Naive B cell (primary cell): ENCODE data around the gene CBS. TPM values are rescaled to one million over a fixed set of nuclear protein-coding genes. Genes with fewer than 3 reads are reported as not detected.
"Not testable (repeated sequence)": the region's sequence is repeated elsewhere in the genome, so short reads cannot be mapped to it uniquely, and the experiment has no call there.

Source experiments
- ATAC-seq, 2 donors: fragments of 150-1000 bp; cut with Tn5 transposase; 2 replicates each; pipeline ENCODE4 v1.10.0; 2021; ENCODE audit warnings: low read depth in 2 of 2, mild to moderate bottlenecking in 2 of 2, moderate library complexity in 2 of 2
- DNase-seq: peaks from one replicate; pipeline ENCODE4 v3.0.0; 2022
- H3K27ac Mint-ChIP-seq, 6 donors: one replicate each; pipeline ENCODE4 v1.8.0; 2020 to 2022; ENCODE audit warnings: mild to moderate bottlenecking in 6 of 6, mixed read lengths in 6 of 6, moderate library complexity in 5 of 6, inconsistent platforms in 2 of 6
- H3K27me3 Mint-ChIP-seq, 3 donors: one replicate each; pipeline ENCODE4 v1.8.0; 2021 to 2022; ENCODE audit warnings: mixed read lengths in 3 of 3, mild to moderate bottlenecking in 1 of 3
- H3K36me3 Mint-ChIP-seq, 2 donors: one replicate each; pipeline ENCODE4 v1.8.0; 2020 to 2022; ENCODE audit warnings: mixed read lengths in 2 of 2, inconsistent platforms in 1 of 2, mild to moderate bottlenecking in 1 of 2
- H3K4me1 Mint-ChIP-seq, 3 donors: one replicate each; pipeline ENCODE4 v1.8.0; 2020 to 2022; ENCODE audit warnings: mixed read lengths in 3 of 3, inconsistent platforms in 1 of 3, mild to moderate bottlenecking in 1 of 3, moderate library complexity in 1 of 3
- H3K4me3 Mint-ChIP-seq, 8 donors: one replicate each; pipeline ENCODE4 v1.8.0; 2020 to 2022; ENCODE audit warnings: mild to moderate bottlenecking in 8 of 8, mixed read lengths in 8 of 8, moderate library complexity in 8 of 8, inconsistent platforms in 2 of 8
- H3K9me3 Mint-ChIP-seq, 7 donors: one replicate each; pipeline ENCODE4 v1.8.0; 2020 to 2022; ENCODE audit warnings: mixed read lengths in 7 of 7, mild to moderate bottlenecking in 5 of 7, inconsistent platforms in 2 of 7, moderate library complexity in 1 of 7
- polyA plus RNA-seq, 6 donors: library from polyadenylated mRNA; unstranded; fragments of 300-500 nt; fragmentation: Illumina TruSeq; gene quantifications; one replicate each; pipeline ENCODE4 v1.2.3, GENCODE V29; 2021; ENCODE audit warnings: low read depth in 6 of 6

CBS gene
- under 1 TPM in 1 of 6 donors, not detected in 5; 0.17 TPM for polyA plus RNA-seq

DNA sequence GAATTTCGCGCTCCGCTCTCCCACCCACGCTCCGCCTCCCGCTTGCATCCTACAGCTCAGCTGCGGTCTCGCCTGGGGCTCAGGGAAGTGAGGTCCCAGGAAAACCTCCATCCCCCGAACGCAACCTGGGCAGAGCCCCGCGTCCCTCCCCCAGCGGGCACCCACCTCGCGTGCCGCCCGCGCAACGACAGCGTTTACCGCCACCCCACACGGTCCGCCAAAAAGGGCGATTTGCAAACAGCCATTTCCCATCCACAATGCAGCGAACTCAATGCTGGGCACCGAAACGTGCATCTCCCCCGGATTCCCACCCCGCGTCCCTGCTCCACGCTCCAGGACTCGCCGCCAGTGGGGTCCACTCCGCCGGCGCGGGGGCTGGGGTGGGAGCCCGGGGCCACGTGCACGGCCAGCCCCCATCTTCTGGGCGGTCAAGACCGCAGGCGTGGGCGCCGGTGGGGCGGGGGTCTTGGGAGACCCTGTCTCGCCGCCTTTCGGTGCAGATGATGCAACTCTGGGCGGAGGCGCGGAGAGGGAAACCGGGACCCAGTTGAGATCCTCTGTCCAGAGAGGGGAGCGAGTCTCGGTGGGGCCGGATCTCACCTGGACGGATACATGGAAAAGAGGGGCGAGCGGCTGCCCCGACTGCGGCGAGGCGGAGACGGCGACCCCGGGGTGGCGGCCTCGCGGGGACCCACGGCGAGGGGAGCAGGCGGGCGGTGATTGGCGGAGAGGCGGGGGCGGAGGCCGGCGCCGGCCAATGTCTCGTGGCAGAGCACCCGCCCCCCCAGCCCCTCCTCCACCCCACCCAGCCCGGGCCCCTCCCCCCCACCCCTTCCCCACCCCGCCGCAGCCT is at the start of gene CBS:
CBS (minus strand) TSS at position 666 of the 853 bp plus-strand sequence. CDS start 3,642 bp downstream, outside the sequence.
- H3K4me3 Mint-ChIP-seq, H3K9me3 Mint-ChIP-seq, H3K27me3 Mint-ChIP-seq, DNase-seq, H3K27ac Mint-ChIP-seq, H3K36me3 Mint-ChIP-seq, H3K4me1 Mint-ChIP-seq: not testable (repeated sequence)
- peak; percentile 16 to 28 for ATAC-seq

GRCh38 chr21:43115956-43116355 is 40.3 kb upstream of the CBS start:
- DNase-seq, ATAC-seq, H3K9me3 Mint-ChIP-seq, H3K27me3 Mint-ChIP-seq, H3K36me3 Mint-ChIP-seq, H3K27ac Mint-ChIP-seq, H3K4me3 Mint-ChIP-seq, H3K4me1 Mint-ChIP-seq: not testable (repeated sequence)

DNA sequence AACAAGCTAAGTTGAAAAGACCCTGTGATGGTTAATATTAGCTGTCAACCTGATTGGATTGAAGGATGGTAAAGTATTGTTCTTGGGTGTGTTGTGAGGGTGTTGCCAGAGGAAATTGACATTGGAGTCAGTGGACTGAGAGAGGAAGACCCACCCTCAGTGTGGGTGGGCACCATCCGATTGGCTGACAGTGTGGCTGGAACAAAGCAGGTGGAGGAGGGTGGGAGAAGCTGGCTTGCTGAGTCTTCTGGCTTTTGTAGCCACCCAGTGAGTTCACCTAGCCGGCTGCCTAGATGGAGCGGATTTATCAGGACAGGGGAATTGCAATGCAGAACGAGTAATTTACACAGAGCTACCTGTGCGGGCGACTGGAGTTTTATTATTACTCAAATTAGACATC is 38.8 kb upstream of the CBS start:
- H3K27ac Mint-ChIP-seq, H3K4me3 Mint-ChIP-seq, ATAC-seq, DNase-seq, H3K36me3 Mint-ChIP-seq, H3K4me1 Mint-ChIP-seq, H3K9me3 Mint-ChIP-seq, H3K27me3 Mint-ChIP-seq: not testable (repeated sequence)

GRCh38 chr21:43109006-43109405 is 33.4 kb upstream of the CBS start:
- not testable (repeated sequence) for H3K36me3 Mint-ChIP-seq, ATAC-seq, H3K27me3 Mint-ChIP-seq, DNase-seq, H3K9me3 Mint-ChIP-seq, H3K4me1 Mint-ChIP-seq, H3K27ac Mint-ChIP-seq, H3K4me3 Mint-ChIP-seq

DNA sequence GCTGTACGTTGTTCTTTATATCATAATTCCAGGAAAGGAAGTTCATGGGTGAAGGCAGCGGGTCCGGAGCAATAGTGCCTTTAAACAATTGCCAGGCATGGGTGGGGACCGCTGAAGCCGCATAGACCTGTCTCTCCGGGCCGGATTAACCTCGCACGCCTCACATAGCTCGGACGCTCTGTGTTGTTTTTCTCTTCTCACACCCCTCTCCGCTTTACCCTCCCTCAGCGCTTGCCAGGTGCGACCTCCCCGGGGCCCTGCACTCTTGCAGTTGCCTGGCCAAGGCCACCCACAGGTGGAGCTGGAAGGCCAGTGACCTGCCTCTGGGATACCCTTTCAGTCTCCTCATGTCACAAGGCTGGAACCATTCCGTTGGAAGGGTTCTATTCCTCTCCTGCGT is 32.5 kb upstream of the CBS start:
- not testable (repeated sequence) for H3K9me3 Mint-ChIP-seq, H3K27me3 Mint-ChIP-seq, H3K27ac Mint-ChIP-seq, H3K36me3 Mint-ChIP-seq, DNase-seq, H3K4me3 Mint-ChIP-seq, H3K4me1 Mint-ChIP-seq, ATAC-seq

DNA sequence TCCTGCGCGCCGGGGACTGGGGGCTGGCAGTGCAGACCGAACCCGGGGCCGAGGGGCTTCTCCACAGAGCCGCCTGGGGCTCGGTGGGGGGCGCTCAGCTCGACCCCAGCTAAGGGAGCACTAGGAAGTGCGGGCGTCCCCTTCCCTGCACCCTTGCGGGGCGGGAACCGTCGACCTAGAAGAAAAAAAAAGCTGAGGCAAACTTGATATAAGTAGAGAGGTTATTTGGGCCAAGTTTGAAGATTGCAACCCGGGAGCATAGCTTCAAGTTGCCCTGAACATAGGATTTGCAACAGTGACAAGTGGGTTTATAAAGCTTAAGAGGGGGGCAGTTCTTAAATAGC is 32.1 kb upstream of the CBS start:
- not testable (repeated sequence) for H3K27ac Mint-ChIP-seq, DNase-seq, H3K27me3 Mint-ChIP-seq, H3K4me1 Mint-ChIP-seq, H3K36me3 Mint-ChIP-seq, H3K9me3 Mint-ChIP-seq, H3K4me3 Mint-ChIP-seq
- ATAC-seq: peak in 1 of 2 donors; percentile 20

DNA sequence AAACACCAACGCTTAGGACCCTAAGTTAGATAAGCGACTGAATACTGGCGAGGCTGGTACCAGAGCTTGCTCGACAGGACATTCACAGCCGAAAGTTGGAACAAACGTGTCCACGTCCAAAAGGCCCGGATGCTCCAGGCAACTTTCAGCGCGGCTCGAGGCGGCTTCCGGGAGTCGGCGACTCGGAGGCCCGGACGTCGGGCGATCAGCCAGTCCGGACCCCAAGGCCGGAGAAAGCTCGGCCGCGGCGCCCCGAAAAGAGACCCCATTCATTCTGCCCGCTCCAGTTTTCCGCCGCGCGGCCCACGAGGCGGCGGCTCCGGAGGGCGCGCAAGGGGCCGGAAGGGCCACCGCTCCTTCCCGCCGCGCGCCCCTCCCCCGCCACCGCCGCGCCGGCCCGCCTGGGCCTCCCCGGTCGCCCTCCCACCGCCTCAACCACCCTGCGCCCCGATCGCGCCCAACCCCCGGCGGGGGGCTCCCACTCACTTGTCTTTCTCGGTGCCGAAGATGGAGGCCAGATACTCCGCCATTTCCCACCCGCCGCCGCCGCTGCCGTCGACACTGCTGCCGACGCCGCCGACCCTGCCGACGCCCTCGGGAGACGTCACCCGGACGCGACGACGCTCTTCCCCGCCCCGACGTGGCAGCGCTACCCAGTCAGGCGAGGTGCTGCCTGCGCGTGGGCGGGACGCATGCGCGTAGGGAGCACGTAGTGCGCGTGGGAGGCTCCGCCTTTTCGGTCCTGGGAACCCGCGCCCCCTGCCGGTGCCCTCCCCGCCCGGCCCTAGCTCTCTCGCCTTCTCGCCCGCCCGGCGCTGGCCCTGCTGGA is 31.5 kb upstream of the CBS start, which contains the start of gene U2AF1:
U2AF1 (minus strand) TSS at position 606 of the 829 bp plus-strand sequence; CDS start at position 530, 76 bp downstream.
- H3K36me3 Mint-ChIP-seq, H3K27me3 Mint-ChIP-seq, H3K4me1 Mint-ChIP-seq, H3K9me3 Mint-ChIP-seq: not testable (repeated sequence)
- ATAC-seq (peak; percentile 86 to 91), DNase-seq (peak; percentile 54)
- Mint-ChIP-seq H3K27ac (peak within 1 kb of the TSS in 1 of 6 donors; percentile 57), H3K4me3 (peak within 1 kb of the TSS in 4 of 8 donors; percentile 53 to 77 (median 59))

- H3K36me3 Mint-ChIP-seq, DNase-seq, H3K4me3 Mint-ChIP-seq, H3K9me3 Mint-ChIP-seq, H3K27ac Mint-ChIP-seq, H3K4me1 Mint-ChIP-seq, ATAC-seq, H3K27me3 Mint-ChIP-seq: not testable (repeated sequence)
These were observed 29.0 kb upstream of the CBS start for GRCh38 chr21:43104642-43105041.

DNA sequence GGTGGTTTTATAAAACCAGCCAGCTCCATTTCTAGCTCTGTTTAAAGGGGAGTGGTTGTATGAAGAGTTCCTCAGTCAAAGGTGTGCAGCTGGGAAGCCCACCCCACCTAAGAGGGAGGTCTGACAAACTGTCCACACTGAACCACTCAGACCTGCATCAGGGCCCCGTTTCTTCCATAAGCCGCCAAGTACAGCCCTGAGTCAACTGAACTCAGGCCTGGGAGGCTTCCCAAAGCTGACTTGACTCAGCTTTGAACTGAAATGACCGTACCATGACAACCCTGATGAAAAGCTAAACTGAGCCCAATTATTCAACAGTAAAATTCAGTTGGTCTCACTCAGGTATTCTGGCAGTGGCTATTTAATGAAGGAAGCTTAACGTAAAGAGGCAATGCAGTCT is 26.6 kb upstream of the CBS start:
- ATAC-seq, H3K36me3 Mint-ChIP-seq, H3K27me3 Mint-ChIP-seq: not testable (repeated sequence)

DNA sequence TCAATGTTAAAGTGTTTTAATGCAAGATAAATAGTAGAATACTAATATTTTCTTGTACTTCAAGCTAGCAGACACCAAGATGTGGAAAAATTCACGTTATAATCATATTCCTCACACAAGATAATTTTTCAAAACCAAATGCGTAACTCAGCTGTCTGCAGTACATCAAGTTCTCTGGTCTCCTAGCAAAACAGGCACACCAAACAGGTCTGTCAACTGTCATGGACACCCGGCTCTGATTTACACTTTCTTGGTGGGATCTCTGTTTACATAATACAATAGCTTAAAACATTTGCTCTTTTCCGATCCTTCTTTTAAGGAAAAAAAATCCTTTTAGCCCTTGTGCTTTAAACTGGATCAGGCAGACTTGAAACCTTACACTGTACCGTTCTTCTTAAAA is 26.0 kb upstream of the CBS start:
- not testable (repeated sequence) for H3K4me3 Mint-ChIP-seq, DNase-seq, H3K27ac Mint-ChIP-seq, H3K36me3 Mint-ChIP-seq, H3K4me1 Mint-ChIP-seq, ATAC-seq, H3K27me3 Mint-ChIP-seq, H3K9me3 Mint-ChIP-seq

More for the DNA sequence above, 26.6 kb upstream of the CBS start:
- DNase-seq, H3K27ac Mint-ChIP-seq, H3K4me3 Mint-ChIP-seq, H3K4me1 Mint-ChIP-seq, H3K9me3 Mint-ChIP-seq: not testable (repeated sequence)

DNA sequence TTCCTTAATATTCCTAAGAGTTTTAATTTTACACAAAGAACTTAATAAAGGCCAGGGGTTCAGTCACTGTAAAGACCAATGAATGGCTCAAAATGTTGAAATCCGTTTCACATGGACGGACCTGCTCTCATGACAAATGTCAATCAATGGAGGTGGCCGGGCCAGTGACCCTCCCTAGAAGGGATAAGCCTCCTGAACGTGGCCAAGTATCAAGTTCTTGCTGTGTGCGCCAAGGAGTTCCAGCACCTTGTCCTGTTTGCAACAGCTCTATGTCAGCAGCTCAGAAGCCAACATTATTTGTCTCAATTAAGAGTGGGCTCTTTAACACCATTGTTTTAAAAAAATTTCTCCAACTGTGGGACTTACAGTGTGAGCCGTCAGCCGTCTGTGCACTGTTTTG is 25.4 kb upstream of the CBS start:
- ATAC-seq: not testable (repeated sequence)

DNA sequence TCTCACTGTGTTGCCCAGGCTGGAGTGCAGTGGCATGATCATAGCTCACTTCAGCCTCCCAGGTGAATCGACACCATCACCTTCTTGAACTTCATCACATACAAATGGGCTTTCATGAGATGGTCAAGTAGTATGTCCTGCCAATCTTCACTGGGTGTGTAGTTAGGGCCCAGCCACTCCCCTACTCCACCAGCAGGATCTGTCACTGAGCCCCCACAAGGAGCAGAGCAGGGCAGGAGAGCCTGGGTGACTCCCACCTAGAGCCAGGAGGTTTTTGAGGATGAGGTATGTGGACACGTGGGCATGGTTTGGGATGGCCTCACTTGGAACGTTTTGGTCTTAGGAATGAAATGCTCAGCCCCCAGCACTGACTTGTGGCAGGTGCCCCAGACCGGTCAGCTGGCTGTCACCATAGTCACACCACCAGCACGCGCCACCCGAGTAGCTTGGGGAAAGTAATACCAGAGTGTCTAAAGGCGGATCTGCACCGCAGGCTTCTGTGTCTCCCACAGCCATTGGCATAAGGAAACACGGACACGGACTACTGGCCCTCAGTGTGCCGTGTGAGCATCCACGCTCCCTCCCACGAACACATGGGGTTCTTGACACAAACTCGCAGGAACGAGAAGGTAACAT is 16.5 kb upstream of the CBS start:
- not testable (repeated sequence) for H3K27ac Mint-ChIP-seq, H3K4me1 Mint-ChIP-seq, H3K27me3 Mint-ChIP-seq, H3K9me3 Mint-ChIP-seq, DNase-seq, H3K36me3 Mint-ChIP-seq, H3K4me3 Mint-ChIP-seq
- ATAC-seq: peak in 1 of 2 donors; percentile 23

More for the DNA sequence above, 25.4 kb upstream of the CBS start:
- not testable (repeated sequence) for H3K4me1 Mint-ChIP-seq, DNase-seq, H3K9me3 Mint-ChIP-seq, H3K27me3 Mint-ChIP-seq, H3K36me3 Mint-ChIP-seq, H3K27ac Mint-ChIP-seq, H3K4me3 Mint-ChIP-seq

GRCh38 chr21:43090947-43091346 is 15.3 kb upstream of the CBS start:
- ATAC-seq, DNase-seq, H3K4me1 Mint-ChIP-seq, H3K9me3 Mint-ChIP-seq, H3K27me3 Mint-ChIP-seq, H3K27ac Mint-ChIP-seq, H3K36me3 Mint-ChIP-seq, H3K4me3 Mint-ChIP-seq: not testable (repeated sequence)
